DMS153 treated with DMSO at 0.1 percent for 48 hours (cell line): ENCODE results near the gene TLR9.

Experiments used
- DNase-seq: peaks from one replicate; lab custom pipeline; 2025; ENCODE audit not compliant: unreplicated experiment; lab: John Stamatoyannopoulos, UW

The TLR9 gene

DNA sequence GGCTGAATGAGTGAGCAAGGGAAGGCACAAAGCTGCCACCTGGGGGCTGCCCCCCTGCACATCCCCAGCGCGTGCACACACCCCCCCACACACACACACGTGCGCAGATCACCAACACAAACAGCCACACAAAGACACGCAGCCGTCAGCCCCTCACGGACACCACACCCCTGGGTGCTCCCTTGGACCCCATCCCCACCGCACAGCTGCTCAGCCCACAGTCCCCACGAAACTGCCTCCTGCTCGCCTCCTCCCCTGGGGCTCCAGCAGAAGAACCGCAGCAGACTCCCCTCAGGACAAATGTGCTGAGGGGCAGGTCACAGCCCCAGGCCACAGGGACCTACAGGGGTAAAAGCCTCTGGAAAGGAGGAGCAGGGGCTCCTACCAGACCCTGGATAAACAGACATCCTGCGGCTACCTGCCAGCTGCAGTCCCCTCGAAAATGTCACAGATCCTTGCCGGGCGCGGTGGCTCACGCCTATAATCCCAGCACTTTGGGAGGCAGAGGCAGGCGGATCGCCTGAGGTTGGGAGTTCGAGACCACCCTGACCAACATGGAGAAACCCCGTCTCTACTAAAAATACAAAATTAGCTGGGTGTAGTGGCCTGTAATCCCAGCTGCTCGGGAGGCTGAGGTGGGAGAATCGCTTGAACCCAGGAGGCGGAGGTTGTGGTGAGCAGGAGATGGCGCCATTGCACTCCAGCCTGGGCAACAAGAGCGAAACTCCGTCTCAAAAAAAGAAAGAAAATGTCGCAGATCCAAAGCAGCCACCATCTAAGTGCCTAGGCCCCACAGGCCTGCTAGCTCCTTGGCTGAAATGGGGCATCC is 7.0 kb upstream of the TLR9 start:
- no peak for DNase-seq

DNA sequence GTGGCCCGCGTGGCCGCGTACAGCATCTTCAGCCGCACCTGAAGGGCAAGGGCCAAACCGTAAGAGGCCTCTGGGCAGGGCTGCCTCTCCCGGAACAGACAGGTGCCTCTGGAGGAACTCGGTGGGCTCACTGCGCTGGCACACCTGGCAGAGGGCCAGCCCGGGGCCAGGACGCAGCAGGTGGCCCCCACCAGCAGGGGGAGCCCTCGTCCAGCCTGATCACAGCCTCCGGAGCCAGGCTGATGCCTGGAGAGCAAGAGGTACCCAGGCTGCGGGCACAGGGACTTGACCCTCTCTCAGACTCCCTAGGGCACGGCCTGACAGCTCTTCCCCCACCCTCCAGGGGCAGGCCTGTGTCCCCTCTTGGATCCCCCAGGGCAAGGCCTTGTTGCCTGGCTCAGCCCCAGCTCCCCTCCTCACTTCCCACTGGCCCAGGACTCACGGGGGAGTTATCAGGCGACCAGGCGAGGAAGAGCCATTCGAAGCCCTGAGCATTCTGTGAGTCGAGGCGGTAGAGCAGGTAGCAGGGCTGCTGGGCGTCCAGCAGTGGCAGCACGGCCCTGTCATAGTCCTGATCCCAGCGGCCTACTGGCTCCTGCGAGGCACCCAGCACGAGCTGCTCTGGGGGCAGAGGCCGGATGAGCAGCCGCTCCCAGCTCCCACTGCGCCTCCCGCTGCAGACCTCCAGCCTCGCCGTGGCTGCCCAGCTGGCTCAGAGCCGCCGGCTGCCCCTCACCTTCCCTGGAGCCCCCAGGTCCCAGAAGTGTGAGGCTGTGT is 6.2 kb upstream of the TLR9 start:
- no peak for DNase-seq

DNA sequence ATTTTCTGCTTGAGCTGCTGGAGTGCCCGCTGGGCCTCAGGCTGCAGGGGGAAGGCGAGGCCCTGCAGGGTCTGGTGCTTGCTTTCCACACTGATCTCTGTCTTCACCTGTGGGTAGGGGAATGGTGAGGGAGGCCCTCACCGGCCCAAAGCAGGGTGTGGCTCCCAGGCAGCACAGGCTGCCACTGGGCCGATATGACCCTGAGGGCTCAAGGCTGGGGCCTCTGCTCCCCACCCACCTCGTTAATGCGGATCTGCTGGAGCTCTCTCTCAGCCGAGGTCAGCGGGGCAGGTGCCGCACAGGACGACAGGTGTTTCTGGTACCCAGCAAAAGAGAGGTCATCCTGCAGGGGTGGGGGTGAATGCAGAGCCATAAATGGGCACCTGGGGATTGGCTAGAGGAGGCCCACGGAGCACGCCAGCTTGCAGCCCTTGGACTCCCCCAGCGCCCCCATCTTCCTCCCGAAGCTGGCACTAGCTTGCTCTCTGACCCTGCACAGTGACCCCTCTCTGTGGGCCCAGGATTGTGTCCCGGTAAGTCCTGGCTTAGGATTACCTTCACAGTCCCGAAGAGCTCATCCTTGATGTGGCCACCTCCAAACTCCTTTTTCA is 5.5 kb upstream of the TLR9 start:
- DNase-seq = no peak

DNA sequence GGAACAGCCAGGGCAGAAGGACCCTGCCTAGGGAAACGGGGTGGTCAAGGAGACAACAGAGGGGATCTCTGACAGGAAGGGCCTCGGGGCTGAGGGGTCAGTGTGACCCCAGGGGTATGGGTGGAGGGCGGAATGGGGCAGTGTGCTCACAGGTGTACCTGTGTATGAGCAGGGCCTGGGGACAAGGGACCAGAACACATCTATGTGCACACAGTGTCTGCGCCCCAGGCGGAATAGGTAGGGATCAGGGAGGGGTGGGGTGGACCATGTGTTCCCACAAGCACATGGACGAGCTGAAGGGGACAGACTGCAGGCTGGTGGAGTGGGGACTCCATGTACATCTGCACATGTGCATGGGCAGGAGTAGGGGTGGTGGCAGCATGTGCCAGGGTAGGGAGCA is 5.0 kb upstream of the TLR9 start:
- DNase-seq = no peak

DNA sequence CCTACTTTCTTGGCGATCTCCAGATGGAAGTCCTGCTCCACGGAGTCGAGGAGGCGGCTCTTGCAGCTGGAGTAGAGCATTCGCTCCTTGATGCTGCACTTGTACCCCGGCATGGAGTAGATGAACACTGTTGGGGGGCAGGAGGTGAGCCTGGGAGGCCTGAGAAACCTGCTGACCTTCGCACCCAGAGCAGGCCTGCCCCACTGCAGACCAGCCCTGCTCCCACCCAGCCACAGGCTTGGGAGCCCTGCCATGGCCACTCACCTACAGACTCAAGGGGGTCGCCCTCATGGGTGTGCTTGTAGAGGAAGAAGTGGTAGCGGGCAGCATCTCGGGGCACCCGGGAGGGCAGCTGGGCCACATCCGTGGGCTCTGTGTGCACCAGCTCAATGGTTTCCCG is 4.2 kb upstream of the TLR9 start:
- no peak for DNase-seq

DNA sequence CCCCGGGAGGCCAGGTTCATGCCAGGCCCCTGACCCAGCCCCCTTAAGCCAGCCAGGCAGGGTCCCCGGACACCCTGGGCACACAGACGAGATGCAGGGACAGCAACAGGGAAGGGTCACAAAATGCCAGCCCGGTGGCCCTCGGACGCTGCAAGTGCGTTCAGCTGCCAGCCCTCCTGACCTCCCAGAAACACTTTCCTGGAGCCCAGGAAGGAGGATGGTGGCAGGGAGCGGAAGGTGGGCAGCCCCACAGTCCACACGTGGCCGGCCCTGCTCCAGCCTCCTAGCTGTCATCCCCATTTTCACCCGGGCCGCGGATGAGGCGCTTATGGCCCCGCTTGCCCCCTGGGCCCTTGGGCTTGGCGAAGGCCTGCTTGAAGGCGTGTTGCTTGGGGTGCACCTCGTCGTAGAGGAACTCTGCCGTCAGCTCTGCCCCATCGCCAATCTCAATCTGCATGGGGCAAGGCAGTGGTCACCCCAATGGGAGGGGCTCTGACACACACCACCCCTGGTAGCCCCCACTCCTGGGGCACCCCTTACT is 3.4 kb upstream of the TLR9 start:
- no peak for DNase-seq

DNA sequence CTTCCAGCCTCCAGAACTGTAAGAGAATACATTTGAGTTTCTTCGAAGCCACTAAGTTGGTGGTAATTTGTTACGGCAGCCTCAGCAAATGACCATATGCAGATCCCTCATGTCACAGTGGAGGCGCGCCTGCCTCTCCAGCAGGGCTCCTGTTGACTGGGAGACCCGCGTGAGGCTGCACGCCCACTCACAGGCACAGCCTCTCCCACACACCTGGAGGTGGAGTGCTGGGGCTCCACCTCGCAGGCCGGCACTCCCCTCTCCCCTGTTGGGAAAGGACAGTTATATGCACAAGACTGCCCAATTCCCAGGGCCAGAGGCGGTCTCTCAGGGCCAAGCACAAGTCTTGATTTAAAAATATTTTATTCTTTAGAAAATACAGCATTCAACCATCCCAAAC is 2.8 kb upstream of the TLR9 start:
- DNase-seq = no peak

DNA sequence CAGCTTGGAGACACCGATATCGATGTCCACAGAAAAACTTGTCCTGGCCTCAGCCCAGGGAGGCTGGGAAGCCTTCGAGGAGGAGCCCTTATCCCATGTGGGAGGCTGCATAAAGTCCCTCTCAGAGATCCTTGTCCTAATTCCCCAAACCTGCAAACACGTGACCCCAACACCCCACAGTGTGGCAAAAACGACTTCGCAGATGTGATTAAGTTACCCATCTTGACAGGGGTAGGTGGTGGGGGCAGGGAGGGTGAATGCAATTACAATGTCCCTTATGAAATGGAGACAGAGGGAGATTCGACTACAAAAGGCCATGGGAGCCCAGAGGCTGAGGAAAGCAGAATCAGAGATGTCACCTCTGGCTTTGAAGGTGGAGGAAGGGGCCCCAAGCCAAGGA is 2.3 kb upstream of the TLR9 start:
- DNase-seq = no peak

DNA sequence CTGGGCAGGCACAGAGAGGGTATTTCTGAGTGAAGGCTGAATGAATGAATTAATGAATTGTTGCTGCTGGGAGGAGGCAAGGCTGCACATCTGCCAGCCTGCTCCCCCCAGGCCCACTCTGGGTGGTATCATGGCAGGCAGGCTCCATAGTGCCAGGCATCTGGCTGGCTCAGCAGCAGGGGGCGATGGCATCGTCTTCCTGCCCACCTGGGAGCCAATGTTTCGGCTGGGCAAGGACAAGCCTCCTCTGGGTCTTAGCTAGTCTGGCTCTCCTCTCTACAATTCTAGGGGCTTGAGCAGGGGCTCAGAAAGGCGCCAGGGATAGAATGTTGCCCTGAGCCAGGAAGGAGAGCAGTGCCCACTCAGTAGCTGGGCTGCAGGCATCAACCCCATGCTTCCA is 1.7 kb upstream of the TLR9 start:
- DNase-seq = no peak

DNA sequence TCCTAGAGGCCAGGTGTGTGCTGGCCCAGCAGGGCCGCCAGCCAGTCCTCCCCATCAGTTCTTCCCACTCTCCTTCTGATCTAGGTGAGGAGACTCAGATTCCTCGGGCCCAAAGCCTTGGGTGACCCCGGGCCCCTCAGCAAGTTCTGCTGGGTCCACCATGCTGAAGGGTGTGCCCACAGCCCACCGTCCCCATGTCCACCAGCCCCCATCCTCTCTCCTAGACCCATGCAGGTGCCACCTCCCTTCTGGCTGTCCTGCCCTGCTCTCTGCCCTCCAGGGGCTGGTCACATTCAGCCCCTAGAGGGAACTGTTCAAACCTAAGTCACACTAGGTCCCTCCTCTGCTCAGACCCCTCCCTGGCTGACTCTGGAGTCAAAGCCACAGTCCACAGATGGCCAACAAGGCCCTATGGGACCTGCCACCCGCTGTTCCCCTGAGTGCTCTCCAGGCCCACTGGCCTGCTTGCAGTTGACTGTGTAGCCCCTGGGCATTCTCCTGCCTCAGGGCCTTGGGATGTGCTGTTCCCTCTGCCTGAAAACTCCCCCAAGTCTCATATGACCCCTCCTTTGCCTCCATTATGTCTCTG is 878 bp upstream of the TLR9 start:
- DNase-seq = no peak

DNA sequence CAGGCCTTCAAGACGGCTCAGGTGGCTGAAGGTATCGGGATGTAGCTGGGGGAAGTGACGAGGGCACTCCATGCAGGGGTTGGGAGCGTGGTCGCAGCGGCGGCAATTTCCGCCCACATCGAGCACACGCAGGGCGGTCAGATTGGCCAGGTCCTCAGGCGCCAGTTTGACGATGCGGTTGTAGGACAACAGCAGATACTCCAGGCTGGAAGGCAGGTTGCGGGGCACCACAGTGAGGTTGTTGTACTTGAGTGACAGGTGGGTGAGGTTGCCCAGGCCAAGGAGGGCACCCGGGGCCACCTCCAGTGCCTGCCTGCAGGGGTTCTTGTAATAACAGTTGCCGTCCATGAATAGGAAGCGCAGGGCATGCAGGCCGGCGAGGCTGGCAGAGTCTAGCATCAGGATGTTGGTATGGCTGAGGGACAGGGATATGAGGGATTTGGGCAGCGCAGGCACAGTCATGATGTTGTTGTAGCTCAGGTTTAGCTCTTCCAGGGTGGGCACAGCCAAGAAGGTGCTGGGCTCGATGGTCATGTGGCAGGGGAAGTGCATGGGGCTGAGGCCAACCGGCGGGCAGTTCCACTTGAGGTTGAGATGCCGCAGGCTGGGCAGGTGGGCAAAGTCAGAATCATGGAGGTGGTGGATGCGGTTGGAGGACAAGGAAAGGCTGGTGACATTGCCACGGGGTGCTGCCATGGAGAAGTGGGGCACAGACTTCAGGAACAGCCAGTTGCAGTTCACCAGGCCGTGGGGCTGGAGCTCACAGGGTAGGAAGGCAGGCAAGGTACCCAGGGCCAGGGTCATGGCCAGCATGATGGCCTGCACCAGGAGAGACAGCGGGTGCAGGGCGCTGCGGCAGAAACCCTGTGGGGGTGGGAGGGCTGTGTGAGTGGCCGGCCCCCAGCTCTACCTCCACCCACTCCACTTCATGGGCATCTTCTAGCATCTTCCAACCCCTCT is 1.7 kb downstream of the TLR9 start:
- DNase-seq = no peak

DNA sequence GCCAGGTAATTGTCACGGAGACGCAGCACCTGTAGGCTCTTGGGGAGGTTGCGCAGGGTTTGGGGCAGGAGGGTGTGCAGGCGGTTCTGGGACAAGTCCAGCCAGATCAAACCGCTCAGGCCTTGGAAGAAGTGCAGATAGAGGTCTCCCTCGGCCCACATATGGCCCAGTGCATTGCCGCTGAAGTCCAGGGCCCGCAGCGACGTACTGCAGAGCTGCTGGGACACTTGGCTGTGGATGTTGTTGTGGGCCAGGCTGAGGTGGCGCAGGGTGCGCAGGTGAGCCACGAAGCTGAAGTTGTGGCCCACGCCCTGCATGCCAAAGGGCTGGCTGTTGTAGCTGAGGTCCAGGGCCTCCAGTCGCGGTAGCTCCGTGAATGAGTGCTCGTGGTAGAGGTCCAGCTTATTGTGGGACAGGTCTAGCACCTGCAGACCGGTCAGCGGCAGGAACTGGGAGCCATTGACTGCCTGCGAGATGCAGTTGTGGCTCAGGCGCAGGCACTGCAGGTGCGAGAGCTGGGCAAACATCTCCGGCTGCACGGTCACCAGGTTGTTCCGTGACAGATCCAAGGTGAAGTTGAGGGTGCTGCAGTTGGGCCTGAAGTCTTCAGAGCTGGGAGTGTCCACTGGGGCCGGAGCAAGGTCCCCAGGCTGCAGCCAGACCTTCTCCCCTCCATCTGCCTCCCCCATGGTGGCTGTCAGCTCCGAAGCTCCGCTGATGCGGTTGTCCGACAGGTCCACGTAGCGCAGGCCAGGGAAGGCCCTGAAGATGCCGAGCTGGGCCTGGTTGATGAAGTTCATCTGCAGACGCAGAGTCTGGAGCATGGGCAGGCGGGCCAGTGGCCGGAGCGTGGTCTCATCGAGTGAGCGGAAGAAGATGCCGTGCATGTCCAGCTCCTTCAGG is 2.9 kb downstream of the TLR9 start:
- DNase-seq = no peak

DNA sequence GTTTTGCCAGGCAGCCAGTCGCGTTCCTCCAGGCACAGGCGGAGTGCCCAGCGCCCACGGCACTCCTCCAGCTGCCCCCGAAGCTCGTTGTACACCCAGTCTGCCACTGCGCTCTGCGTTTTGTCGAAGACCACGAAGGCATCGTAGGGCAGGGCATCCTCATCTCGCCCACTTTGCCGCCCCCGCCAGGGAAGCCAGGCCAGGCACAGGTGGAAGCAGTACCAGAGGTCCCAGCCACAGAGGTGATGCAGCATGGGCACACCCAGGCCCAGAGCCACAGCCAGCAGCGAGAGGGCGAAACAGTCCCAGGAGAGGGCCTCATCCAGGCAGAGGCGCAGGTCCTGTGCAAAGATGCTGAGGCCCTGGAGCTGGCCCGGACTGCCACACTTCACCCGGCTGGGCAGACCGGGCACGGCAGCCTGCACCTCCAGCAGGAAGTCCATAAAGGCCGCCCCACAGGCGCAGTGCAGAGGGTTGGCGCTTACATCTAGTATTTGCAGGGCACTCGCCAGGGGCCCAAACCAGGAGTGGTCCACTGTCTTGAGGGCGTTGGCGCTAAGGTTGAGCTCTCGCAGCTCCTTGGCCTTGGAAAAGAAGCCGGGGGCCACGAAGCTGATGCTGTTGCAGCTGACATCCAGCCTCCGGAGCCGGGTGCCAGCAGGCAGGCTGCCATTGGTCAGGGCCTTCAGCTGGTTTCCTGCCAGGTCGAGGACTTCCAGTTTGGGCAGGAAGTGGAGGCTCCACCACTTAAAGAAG is 3.7 kb downstream of the TLR9 start:
- no peak for DNase-seq

DNA sequence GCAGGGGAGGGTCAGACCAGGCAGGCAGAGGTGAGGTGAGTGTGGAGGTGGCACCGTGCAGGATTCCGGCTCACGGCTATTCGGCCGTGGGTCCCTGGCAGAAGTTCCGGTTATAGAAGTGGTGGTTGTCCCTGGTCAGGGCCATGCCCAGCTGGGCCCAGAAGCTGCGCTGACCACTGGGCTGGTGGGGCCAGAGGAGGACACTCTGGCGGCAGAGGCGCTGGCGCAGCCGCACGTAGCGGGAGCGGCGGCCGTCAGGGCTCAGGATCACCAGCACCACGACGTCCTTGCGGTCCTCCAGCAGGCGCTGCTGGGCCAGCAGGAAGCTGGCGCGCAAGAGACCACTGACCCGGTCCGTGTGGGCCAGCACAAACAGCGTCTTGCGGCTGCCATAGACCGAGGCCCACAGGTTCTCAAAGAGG is 4.3 kb downstream of the TLR9 start:
- no peak for DNase-seq

DNA sequence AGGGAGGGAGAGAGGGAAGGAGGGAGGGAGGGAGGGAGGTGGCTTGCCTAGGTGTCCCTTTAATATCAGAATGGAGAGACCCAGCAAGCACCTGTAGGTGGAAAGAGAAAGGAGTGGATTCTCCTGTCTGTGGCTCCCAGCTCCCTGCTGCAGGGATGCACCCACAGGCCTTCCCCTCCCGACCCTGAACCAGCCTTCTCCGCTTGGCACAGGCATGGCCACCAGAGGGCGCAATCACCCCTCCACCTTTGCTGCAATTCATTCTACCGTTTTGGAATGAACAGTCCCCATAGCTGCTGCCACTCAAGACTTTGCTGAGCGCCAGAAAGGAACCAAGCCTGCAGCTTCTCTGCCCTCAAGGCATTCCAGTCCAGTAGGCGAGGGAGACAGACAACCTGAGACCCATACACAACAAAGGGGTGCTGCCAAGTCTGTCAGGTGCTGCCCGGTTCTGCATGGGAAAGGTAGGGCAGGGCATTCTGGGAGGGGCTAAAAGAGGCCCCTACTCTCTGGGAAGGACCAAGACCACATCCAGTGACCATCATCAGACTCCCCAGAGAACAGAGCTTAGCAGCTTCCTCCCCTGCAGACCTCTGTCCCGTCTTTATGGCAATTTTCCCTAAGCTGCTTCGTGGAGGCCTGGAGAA is 4.9 kb downstream of the TLR9 start:
- peak; percentile 33 for DNase-seq

DNA sequence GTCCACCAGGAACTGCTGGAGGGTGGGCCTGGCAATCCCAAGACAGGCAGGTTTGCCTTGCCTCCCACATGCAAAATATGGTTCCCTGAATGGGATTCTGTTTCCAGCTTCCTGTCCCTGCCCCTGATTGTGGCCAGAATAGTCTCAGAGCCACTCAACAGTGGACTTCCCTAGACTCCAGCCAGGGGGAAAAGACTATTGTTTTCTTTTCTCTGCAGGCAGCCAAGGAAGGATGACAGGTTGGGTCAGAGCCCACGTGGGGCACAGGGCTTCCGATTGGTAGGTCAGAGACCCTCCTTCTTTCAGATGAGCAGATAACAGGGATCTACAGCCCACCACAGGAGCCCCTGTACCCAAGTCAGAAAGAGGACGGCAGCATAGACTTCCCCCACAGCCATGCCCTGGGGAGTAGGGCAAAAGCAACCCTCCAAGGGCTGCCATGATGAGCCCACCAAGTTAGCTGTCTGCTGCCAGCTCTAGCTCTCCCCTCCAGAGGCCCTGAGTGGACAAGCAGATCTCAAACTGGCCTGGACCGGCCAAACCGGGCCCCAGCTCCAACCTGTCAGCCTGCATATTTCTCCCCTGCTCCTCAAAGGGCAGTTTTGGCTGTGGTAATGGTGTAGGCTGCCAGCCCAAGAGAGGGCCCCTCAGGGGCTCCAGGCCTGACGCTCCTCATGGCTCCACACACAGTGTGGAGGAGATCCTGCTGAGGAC is 6.4 kb downstream of the TLR9 start:
- DNase-seq = no peak

DNA sequence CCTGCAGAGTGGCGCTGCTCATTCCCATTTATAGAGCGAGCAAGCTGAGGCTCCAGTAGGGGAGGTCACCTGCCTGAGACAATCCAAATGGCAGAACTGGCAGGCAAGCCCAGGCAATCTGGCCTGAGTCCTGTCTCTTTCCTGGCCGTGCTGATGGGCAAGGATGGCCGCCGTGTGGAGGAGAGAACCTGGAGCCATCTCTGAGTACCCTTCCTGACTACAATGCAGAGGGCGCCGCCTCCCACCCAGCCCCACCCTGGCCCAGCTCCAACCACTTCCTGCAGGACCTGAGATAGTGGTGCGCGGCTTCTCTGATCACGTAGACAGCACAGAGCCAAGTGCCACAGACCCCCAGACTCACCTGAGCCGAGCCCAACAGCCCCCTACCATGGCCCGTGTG is 7.0 kb downstream of the TLR9 start:
- DNase-seq = no peak
